Gastroesophageal sphincter (tissue), 2 donors: ENCODE measurements around the gene PPP1CB.

Experiments used
- POLR2A ChIP-seq, 2 donors: fragments of 450-650 bp; IDR thresholded peaks; one replicate each; pipeline ENCODE4 v1.6.1; 2017; ENCODE audit warnings: antibody characterized with exemption in 2 of 2, mild to moderate bottlenecking in 2 of 2, moderate library complexity in 1 of 2
- POLR2AphosphoS5 ChIP-seq: sonication (generic); formaldehyde crosslinking; IDR thresholded peaks from one replicate; pipeline ENCODE4 v1.6.1; 2017; ENCODE audit warnings: antibody characterized with exemption

- no peak for TF ChIP-seq POLR2AphosphoS5
- no peak for TF ChIP-seq POLR2A (IDR thresholded peaks at IDR 0.05)
These were observed 70.4 kb downstream of the PPP1CB start for GRCh38 chr2:28822036-28822435.
